Activated T-cell treated with anti-CD3 and anti-CD28 coated beads, Interleukin-2, amount 50 U/mL, for 4 hours (primary cell): ENCODE results near the gene SLFN5. TPM values are rescaled to one million over a fixed set of nuclear protein-coding genes. Genes with fewer than 3 reads are reported as not detected.
"Not testable (repeated sequence)": the region's sequence is repeated elsewhere in the genome, so short reads cannot be mapped to it uniquely, and the experiment has no call there.

ENCODE experiments used
- ATAC-seq, 2 donors: fragments of 200-7000 bp; cut with Tn5 transposase; one replicate each; pipeline ENCODE4 v1.10.0; 2021
- DNase-seq: peaks from one replicate; pipeline ENCODE4 v3.0.0-alpha.2; 2020
- H3K27me3 Mint-ChIP-seq: one replicate; pipeline ENCODE4 v1.8.0; 2021; ENCODE audit warnings: low read depth, mixed read lengths
- H3K36me3 Mint-ChIP-seq: one replicate; pipeline ENCODE4 v1.8.0; 2022; ENCODE audit warnings: mixed read lengths; ENCODE audit not compliant: insufficient read depth
- H3K4me1 Mint-ChIP-seq: one replicate; pipeline ENCODE4 v1.8.0; 2021; ENCODE audit warnings: low read depth, mixed read lengths
- H3K4me3 Mint-ChIP-seq: one replicate; pipeline ENCODE4 v1.8.0; 2021; ENCODE audit warnings: mild to moderate bottlenecking, moderate library complexity, mixed read lengths
- H3K9me3 Mint-ChIP-seq: one replicate; pipeline ENCODE4 v1.8.0; 2021; ENCODE audit warnings: mixed read lengths
- total RNA-seq, 3 donors: library from RNA; stranded (reverse); gene quantifications; one replicate each; pipeline ENCODE4 v1.2.1, GENCODE V29; 2021

The SLFN5 gene
- total RNA-seq, 3 donors from 2014 or later: 5.2 to 16.2 (median 8.0) TPM

- no peaks in the 10 kb centered on the region for H3K27me3 Mint-ChIP-seq
- H3K4me1 Mint-ChIP-seq: peaks cover 48% of the 10 kb centered on the region
- DNase-seq: no peak
- ATAC-seq: no peak
- H3K9me3 Mint-ChIP-seq: no peaks in the 10 kb centered on the region
- H3K36me3 Mint-ChIP-seq: peaks cover 8% of the 10 kb centered on the region
- H3K4me3 Mint-ChIP-seq: no peak overlapping the region
Observed at GRCh38 chr17:35229638-35230037, 13.2 kb upstream of the SLFN5 start.

DNA sequence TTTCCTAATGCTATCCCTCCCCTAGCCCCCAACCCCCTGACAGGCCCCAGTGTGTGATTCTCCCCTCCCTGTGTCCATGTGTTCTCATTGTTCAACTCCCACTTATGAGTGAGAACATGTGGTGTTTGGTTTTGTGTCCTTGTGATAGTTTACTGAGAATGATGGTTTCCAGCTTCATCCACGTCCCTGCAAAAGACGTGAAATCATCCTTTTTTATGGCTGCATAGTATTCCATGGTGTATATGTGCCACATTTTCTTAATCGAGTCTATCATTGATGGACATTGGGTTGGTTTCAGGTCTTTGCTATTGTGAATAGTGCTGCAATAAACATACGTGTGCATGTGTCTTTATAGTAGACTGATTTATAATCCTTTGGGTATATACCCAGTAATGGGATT lies 8.6 kb upstream of the SLFN5 start:
- H3K4me1 Mint-ChIP-seq: peaks cover 85% of the 10 kb centered on the region
- ATAC-seq, H3K36me3 Mint-ChIP-seq, DNase-seq, H3K27me3 Mint-ChIP-seq, H3K4me3 Mint-ChIP-seq, H3K9me3 Mint-ChIP-seq: not testable (repeated sequence)

- DNase-seq (no peak), ATAC-seq (peak; percentile 55 to 60)
- no peaks in the 10 kb centered on the region for H3K9me3 Mint-ChIP-seq
- peaks cover 8% of the 10 kb centered on the region for H3K36me3 Mint-ChIP-seq
- no peaks in the 10 kb centered on the region for H3K27me3 Mint-ChIP-seq
- H3K4me1 Mint-ChIP-seq: peaks cover 88% of the 10 kb centered on the region
- peak overlapping the region; percentile 17 for H3K4me3 Mint-ChIP-seq
Observed at GRCh38 chr17:35235289-35235688, 7.6 kb upstream of the SLFN5 start.

- Mint-ChIP-seq H3K9me3 (no peaks in the 10 kb centered on the region), H3K4me1 (peaks cover 86% of the 10 kb centered on the region), H3K27me3 (no peaks in the 10 kb centered on the region), H3K36me3 (peaks cover 5% of the 10 kb centered on the region), H3K4me3 (no peak overlapping the region)
- DNase-seq (no peak), ATAC-seq (no peak)
Observed at GRCh38 chr17:35235917-35236316, 7.0 kb upstream of the SLFN5 start.

GRCh38 chr17:35236821-35237220 lies 6.1 kb upstream of the SLFN5 start:
- Mint-ChIP-seq H3K9me3 (no peaks in the 10 kb centered on the region), H3K27me3 (no peaks in the 10 kb centered on the region), H3K4me3 (no peak overlapping the region), H3K36me3 (no peaks in the 10 kb centered on the region), H3K4me1 (peaks cover 85% of the 10 kb centered on the region)
- no peak for DNase-seq
- no peak for ATAC-seq

GRCh38 chr17:35238821-35239220 lies 4.1 kb upstream of the SLFN5 start:
- Mint-ChIP-seq H3K9me3 (no peaks in the 10 kb centered on the region), H3K4me1 (peaks cover 73% of the 10 kb centered on the region), H3K36me3 (no peaks in the 10 kb centered on the region), H3K4me3 (peak overlapping the region; percentile 92), H3K27me3 (no peaks in the 10 kb centered on the region)
- ATAC-seq: peak; percentile 28 to 38
- no peak for DNase-seq

DNA sequence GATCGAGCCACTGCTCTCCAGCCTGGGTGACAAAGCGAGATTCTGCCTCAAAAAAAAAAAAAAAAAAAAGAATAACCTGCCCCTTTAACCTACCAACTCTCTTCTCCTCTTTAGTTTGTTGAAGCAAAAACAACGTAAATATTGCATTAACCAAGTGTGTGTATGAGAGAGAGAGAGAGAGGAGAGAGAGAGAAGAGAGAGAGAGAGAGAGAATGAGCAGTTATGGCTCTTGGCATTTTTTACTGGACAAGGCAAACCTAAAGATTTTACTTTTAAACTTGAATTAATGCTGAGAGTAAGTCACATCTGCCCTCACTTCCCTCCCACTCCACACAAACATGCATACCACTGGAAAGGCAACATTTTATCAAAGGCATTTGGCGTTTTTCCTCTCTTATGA lies 3.0 kb upstream of the SLFN5 start:
- no peaks in the 10 kb centered on the region for H3K27me3 Mint-ChIP-seq
- no peaks in the 10 kb centered on the region for H3K36me3 Mint-ChIP-seq
- no peaks in the 10 kb centered on the region for H3K9me3 Mint-ChIP-seq
- H3K4me3 Mint-ChIP-seq: peak overlapping the region; percentile 92
- ATAC-seq: no peak
- no peak for DNase-seq
- peaks cover 74% of the 10 kb centered on the region for H3K4me1 Mint-ChIP-seq

GRCh38 chr17:35240861-35241260 lies 2.0 kb upstream of the SLFN5 start:
- no peaks in the 10 kb centered on the region for H3K27me3 Mint-ChIP-seq
- DNase-seq: no peak
- no peak for ATAC-seq
- no peaks in the 10 kb centered on the region for H3K9me3 Mint-ChIP-seq
- H3K36me3 Mint-ChIP-seq: no peaks in the 10 kb centered on the region
- peak overlapping the region; percentile 92 for H3K4me3 Mint-ChIP-seq
- peaks cover 72% of the 10 kb centered on the region for H3K4me1 Mint-ChIP-seq

- peaks cover 72% of the 10 kb centered on the region for H3K4me1 Mint-ChIP-seq
- no peaks in the 10 kb centered on the region for H3K27me3 Mint-ChIP-seq
- peak; percentile 54 for DNase-seq
- no peaks in the 10 kb centered on the region for H3K9me3 Mint-ChIP-seq
- no peaks in the 10 kb centered on the region for H3K36me3 Mint-ChIP-seq
- no peak for ATAC-seq
- H3K4me3 Mint-ChIP-seq: peak overlapping the region; percentile 92
Observed at GRCh38 chr17:35241520-35241919, 1.4 kb upstream of the SLFN5 start.

DNA sequence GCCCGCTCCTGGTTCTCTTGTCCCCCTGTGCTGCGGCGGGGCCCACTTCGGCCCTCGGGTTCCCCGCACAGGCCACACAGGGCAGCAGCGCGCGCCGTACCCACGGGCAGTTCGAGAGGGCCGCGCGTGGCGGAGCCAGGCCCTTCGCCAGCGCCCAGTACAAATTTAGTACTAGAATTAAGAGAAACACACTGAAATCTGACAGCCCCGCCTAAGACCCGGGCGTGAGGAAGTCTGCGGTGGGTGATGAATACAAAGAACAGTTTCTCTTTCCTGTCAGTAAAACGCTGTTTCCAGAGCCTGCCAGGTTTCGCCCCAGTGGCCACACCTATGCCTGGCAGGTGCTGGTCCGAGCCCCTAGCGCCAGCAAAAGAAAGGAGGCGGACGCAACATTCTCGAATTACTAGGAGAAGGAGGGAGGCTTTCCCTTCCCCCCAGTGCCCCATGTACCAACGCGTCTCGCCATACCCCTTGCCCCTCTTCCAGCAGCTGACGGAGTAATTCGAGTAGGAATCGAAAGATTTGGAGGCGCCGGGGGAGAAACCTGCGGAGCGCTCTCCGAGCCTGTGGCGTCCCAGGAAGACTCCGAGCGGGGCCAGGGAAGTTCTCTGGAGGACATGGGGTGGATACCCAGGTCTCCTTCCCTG lies 591 bp upstream of the SLFN5 start:
- H3K36me3 Mint-ChIP-seq: peaks cover 3% of the 10 kb centered on the region

GRCh38 chr17:35243561-35244340 lies 879 bp downstream of the SLFN5 start:
- Mint-ChIP-seq H3K36me3 (peaks cover 16% of the 10 kb centered on the region), H3K9me3 (no peaks in the 10 kb centered on the region), H3K4me3 (peak overlapping the region; percentile 92), H3K4me1 (peaks cover 70% of the 10 kb centered on the region), H3K27me3 (no peaks in the 10 kb centered on the region)
- DNase-seq: peak; percentile 47
- peak; percentile 34 to 44 for ATAC-seq

More for the DNA sequence above, 591 bp upstream of the SLFN5 start:
- no peaks in the 10 kb centered on the region for H3K27me3 Mint-ChIP-seq
- H3K4me3 Mint-ChIP-seq: peak overlapping the region; percentile 92
- H3K9me3 Mint-ChIP-seq: no peaks in the 10 kb centered on the region
- peaks cover 70% of the 10 kb centered on the region for H3K4me1 Mint-ChIP-seq
- ATAC-seq (peak; percentile 52 to 60), DNase-seq (peak; percentile 80)

GRCh38 chr17:35244341-35245195 lies 1.7 kb downstream of the SLFN5 start:
- ATAC-seq (peak; percentile 59 to 61), DNase-seq (peak; percentile 81)
- Mint-ChIP-seq H3K4me1 (peaks cover 71% of the 10 kb centered on the region), H3K9me3 (no peaks in the 10 kb centered on the region), H3K27me3 (no peaks in the 10 kb centered on the region), H3K4me3 (peak overlapping the region; percentile 92), H3K36me3 (peaks cover 18% of the 10 kb centered on the region)

- no peaks in the 10 kb centered on the region for H3K27me3 Mint-ChIP-seq
- DNase-seq: no peak
- peaks cover 24% of the 10 kb centered on the region for H3K36me3 Mint-ChIP-seq
Observed at GRCh38 chr17:35245196-35245486, 2.3 kb downstream of the SLFN5 start.

DNA sequence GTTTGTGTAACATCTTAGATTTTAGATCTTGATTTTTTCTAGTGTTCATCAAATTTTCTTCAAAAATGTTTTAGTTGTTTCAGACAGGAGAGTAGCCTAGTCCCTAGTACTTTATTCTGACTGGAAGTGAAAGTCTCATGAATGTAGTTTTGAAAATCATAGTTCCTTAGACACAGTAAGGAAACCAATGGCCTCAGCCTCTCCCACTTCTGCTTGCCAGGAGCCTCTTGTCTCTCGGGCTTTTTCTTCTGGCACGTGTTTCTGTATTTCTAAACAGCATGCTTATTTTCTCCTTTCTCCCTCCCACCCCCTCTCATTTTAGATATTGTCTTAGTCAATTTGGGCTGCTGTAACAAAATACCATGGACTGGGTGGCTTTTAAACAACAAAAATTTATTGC lies 9.8 kb downstream of the SLFN5 start:
- no peak overlapping the region for H3K4me3 Mint-ChIP-seq
- peaks cover 88% of the 10 kb centered on the region for H3K4me1 Mint-ChIP-seq
- H3K9me3 Mint-ChIP-seq: no peaks in the 10 kb centered on the region
- ATAC-seq (peak in 1 of 2 donors; percentile 25), DNase-seq (no peak)
- H3K27me3 Mint-ChIP-seq: no peaks in the 10 kb centered on the region
- H3K36me3 Mint-ChIP-seq: peaks cover 48% of the 10 kb centered on the region

More at GRCh38 chr17:35245196-35245486, 2.3 kb downstream of the SLFN5 start:
- Mint-ChIP-seq H3K9me3 (no peaks in the 10 kb centered on the region), H3K4me3 (peak overlapping the region; percentile 92), H3K4me1 (peaks cover 72% of the 10 kb centered on the region)
- peak; percentile 44 to 45 for ATAC-seq
